ENCODE measurements around the gene BHMT2.

GRCh38 chr5:79107020-79107796, 37.6 kb downstream of the BHMT2 start:
- TF ChIP-seq CTCF (IDR thresholded peaks at IDR 0.05), result no peak
- TF ChIP-seq POLR2A (IDR thresholded peaks at IDR 0.05), result no peak

All from heart left ventricle (tissue), 13 donors.